GM12878 (cell line): ENCODE data around the gene PM20D2. TPM values are rescaled to one million over a fixed set of nuclear protein-coding genes. Genes with fewer than 3 reads are reported as not detected.

Experiments
- ATAC-seq: fragments of 200-7000 bp; cut with Tn5 transposase; 3 replicates; pipeline ENCODE4 v1.9.1; 2020; ENCODE audit warnings: mild to moderate bottlenecking, moderate library complexity
- BruUV-seq: library from RNA; stranded (reverse); fragments of 400-500 nt; replicated peaks from 2 replicates; lab custom pipeline; 2021; lab: Mats Ljungman, UMichigan
- CTCF ChIA-PET: fragments of 300-600 bp; sonication (Branson Sonifier 250); formaldehyde crosslinking; extraction: SDS; loops from one replicate; lab custom pipeline; 2021; ENCODE audit warnings: inconsistent platforms; lab: Yijun Ruan, JAX
- POLR2A ChIA-PET: fragments of 350-600 bp; formaldehyde crosslinking; extraction: SDS; loops from one replicate; lab custom pipeline; 2021; ENCODE audit warnings: inconsistent platforms; lab: Charles Lee
- RAD21 ChIA-PET: fragments of 300-600 bp; sonication (Branson Sonifier 250); formaldehyde crosslinking; loops from one replicate; lab custom pipeline; 2023; ENCODE audit warnings: antibody characterized with exemption; ENCODE audit not compliant: unreplicated experiment; lab: Charles Lee
- SMC1A ChIA-PET: fragments of 300-600 bp; sonication (Branson Sonifier 250); formaldehyde crosslinking; loops from one replicate; lab custom pipeline; 2023; ENCODE audit not compliant: unreplicated experiment, uncharacterized antibody; lab: Charles Lee
- DNase-seq: peaks from one replicate; pipeline ENCODE4 v3.0.0-alpha.2; 2011; ENCODE audit warnings: low read depth, low spot score
- FAIRE-seq: peaks from 3 replicates; lab custom pipeline; 2011; peaks lifted over from hg19 to GRCh38; lab: Jason Lieb, UNC
- H2AFZ ChIP-seq: 2 replicates; pipeline ENCODE4 v1.6.0; 2011; ENCODE audit warnings: low read depth, low read length, control low read depth; ENCODE audit not compliant: control insufficient read depth
- H3K27ac ChIP-seq: 2 replicates; pipeline ENCODE4 v1.5.1; 2011; ENCODE audit warnings: control low read depth; ENCODE audit not compliant: control insufficient read depth, insufficient read depth
- H3K27me3 ChIP-seq, 2 experiments: replicated peaks in 1 of 2; 2 replicates each; pipeline versions ENCODE4 v1.6.0 to v1.6.1; 2011; ENCODE audit warnings: low read length in 1 of 2; ENCODE audit not compliant: control insufficient read depth in 2 of 2, insufficient read depth in 2 of 2
- H3K36me3 ChIP-seq, 2 experiments: 2 replicates each; pipeline ENCODE4 v1.5.1; 2011; ENCODE audit warnings: low read length in 1 of 2; ENCODE audit not compliant: control insufficient read depth in 2 of 2, insufficient read depth in 2 of 2
- H3K4me1 ChIP-seq: 2 replicates; pipeline ENCODE4 v1.6.1; 2011; ENCODE audit warnings: mild to moderate bottlenecking, low read length, moderate library complexity, mixed read lengths; ENCODE audit not compliant: control insufficient read depth, insufficient read depth
- H3K4me2 ChIP-seq: 2 replicates; pipeline ENCODE4 v1.6.0; 2011; ENCODE audit warnings: control low read depth; ENCODE audit not compliant: control insufficient read depth, insufficient read depth
- H3K4me3 ChIP-seq: fragments of 200-600 bp; sonication (generic); 2 replicates; pipeline ENCODE4 v1.5.1; 2016
- H3K79me2 ChIP-seq: 2 replicates; pipeline ENCODE4 v1.6.0; 2011; ENCODE audit warnings: low read length; ENCODE audit not compliant: control insufficient read depth, insufficient read depth
- H3K9ac ChIP-seq: 2 replicates; pipeline ENCODE4 v1.8.0; 2011; ENCODE audit warnings: low read length, control low read depth, mixed read lengths; ENCODE audit not compliant: control insufficient read depth, insufficient read depth
- H3K9me3 ChIP-seq: replicated peaks from 3 replicates; pipeline ENCODE4 v1.5.1; 2011; ENCODE audit warnings: mild to moderate bottlenecking, low read length; ENCODE audit not compliant: control insufficient read depth, insufficient read depth
- H4K20me1 ChIP-seq: 2 replicates; pipeline ENCODE4 v1.6.0; 2011; ENCODE audit not compliant: control insufficient read depth, insufficient read depth
- EGR1 ChIP-seq, 2 experiments: IDR thresholded peaks; 1 replicate in 1 of 2; 2 replicates in 1 of 2; pipeline ENCODE4 v1.6.1; 2011 to 2012; ENCODE audit warnings: low read depth in 2 of 2, low read length in 2 of 2, borderline replicate concordance in 1 of 2, mild to moderate bottlenecking in 1 of 2, moderate library complexity in 1 of 2
- FOXK2 ChIP-seq: fragments of 450-650 bp; IDR thresholded peaks from 2 replicates; pipeline ENCODE4 v1.6.1; 2017; ENCODE audit warnings: mild to moderate bottlenecking, moderate library complexity
- KDM1A ChIP-seq: fragments of 200-600 bp; sonication (generic); IDR thresholded peaks from 2 replicates; pipeline ENCODE4 v1.6.1; 2016; ENCODE audit warnings: borderline replicate concordance
- POU2F2 ChIP-seq: IDR thresholded peaks from 3 replicates; pipeline ENCODE4 v1.6.1; 2011; ENCODE audit warnings: low read depth, mild to moderate bottlenecking, low read length, borderline replicate concordance
- SMC3 ChIP-seq: IDR thresholded peaks from 2 replicates; pipeline ENCODE4 v1.6.1; 2011; ENCODE audit warnings: low read length, improper control_type of control experiment, borderline replicate concordance
- TAF1 ChIP-seq: IDR thresholded peaks from 2 replicates; pipeline ENCODE4 v1.6.1; 2011; ENCODE audit warnings: mild to moderate bottlenecking, low read depth, low read length, borderline replicate concordance
- ZNF207 ChIP-seq: fragments of 450-650 bp; IDR thresholded peaks from 2 replicates; pipeline ENCODE4 v1.6.1; 2014; ENCODE audit warnings: antibody characterized with exemption, mild to moderate bottlenecking, borderline replicate concordance
- ZNF384 ChIP-seq: IDR thresholded peaks from 2 replicates; pipeline ENCODE4 v1.6.1; 2012; ENCODE audit warnings: low read depth, mild to moderate bottlenecking, low read length, improper control_type of control experiment, borderline replicate concordance
- WGBS: methylation state at CpG from one replicate; pipeline ENCODE4 v1.1.6; 2016; ENCODE audit warnings: low lambda C conversion rate; ENCODE audit not compliant: insufficient replicate concordance, insufficient coverage; ENCODE audit errors: missing lambda C conversion rate; 5-methylcytosine and 5-hydroxymethylcytosine counted together
- in situ Hi-C: fragments of 300-500 bp; cut with MboI; formaldehyde crosslinking; loops from 9 replicates; pipeline ENCODE4 v1.14.3; 2018; ENCODE audit warnings: mixed read lengths
- intact Hi-C: fragments of 100-400 bp; cut with micrococcal nuclease; formaldehyde crosslinking; loops from one replicate; pipeline ENCODE4 v1.14.2; 2022; ENCODE audit not compliant: unreplicated experiment
- polyA plus RNA-seq, 11 experiments: library from polyadenylated mRNA; depleted of rRNA in 4 of 11; unstranded in 6 of 11; stranded (reverse) in 5 of 11; fragments of >200 nt; fragmentation: Nextera tagmentation in 4 of 11; fragmentation: Illumina TruSeq in 1 of 11; extraction: Ambion mirVana in 4 of 11; extraction: Trizol in 1 of 11; gene quantifications; 1 replicate in 1 of 11; 2 replicates in 10 of 11; pipeline versions ENCODE4 v1.2.1 to v1.2.3, GENCODE V29; 2011 to 2016; ENCODE audit warnings: inconsistent platforms in 2 of 11, missing spikeins in 2 of 11, low read depth in 1 of 11
- total RNA-seq, 4 experiments: library from RNA; depleted of rRNA in 3 of 4; stranded (reverse); fragments of >200 nt in 3 of 4; fragmentation: Illumina TruSeq in 1 of 4; extraction: Trizol in 1 of 4; gene quantifications; 2 replicates each; pipeline versions ENCODE4 v1.2.1 to v1.2.3, GENCODE V29; 2013 to 2021
- TF ChIP-seq, protein P1 (sequence below): fragments of 450-650 bp; IDR thresholded peaks from 2 replicates; pipeline ENCODE4 v1.6.1; 2018; ENCODE audit warnings: borderline replicate concordance, mild to moderate bottlenecking; ENCODE audit not compliant: partially characterized antibody
- TF ChIP-seq, protein P2 (sequence below): fragments of 450-650 bp; IDR thresholded peaks from 2 replicates; pipeline ENCODE4 v1.6.1; 2017; ENCODE audit warnings: mild to moderate bottlenecking, moderate library complexity

Gene PM20D2
- total and polyA plus RNA-seq, 10 of the 15 experiments (the other 5 are each of a cell fraction or from before 2014, with no cell fraction given) = 7.8 to 23.6 (median 15.7) TPM

DNA sequence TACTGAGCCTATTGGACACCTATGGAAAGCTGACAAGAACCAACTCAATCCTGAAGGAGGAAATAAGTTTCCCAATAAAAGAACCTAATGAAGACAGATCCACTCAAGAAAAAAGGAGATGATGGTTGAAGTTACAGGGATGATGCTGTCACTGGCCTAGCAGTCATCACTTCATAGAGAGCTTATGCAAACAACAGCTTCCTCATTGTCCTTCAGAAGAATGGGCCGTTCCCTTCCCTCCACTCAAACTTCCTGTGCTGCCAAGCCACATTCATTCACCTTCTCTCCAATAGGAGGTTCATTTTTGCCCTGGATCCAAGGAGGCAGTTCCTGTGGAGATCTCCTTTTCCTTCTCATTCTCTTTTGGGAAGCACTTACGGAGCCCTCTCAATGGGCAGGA, 13.8 kb upstream of the PM20D2 start:
- CTCF ChIA-PET = interaction anchor here (1.0 kb wide), 1 partner anchor 150 kb away, joined by 5 read pairs; no protein-coding TSS in a partner anchor
- H3K79me2 ChIP-seq = no peaks in the 10 kb centered on the region
- TF ChIP-seq KDM1A (no peak), SMC3 (no peak), POU2F2 (no peak), TAF1 (no peak), ZNF384 (no peak)
- TF ChIP-seq, all 136 proteins: peak for 0

DNA sequence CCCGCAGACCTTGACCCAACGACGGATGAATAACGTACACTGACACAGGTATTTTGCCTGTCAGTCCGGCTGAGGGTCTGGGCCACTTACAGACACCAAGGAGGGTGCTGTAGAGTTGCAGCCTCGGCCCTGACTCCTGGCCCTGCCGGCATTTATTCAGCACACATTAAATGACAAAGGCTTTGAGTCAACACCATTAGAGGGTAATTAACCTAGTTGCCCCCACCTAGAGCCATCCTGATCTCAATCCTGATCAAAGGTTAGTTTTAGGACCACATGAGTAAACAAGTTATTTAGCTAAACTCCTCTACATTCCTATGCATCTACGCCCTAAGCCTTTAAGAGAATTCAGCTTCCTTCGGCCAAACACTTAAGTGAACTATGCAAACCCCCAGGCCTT, 11.9 kb upstream of the PM20D2 start:
- Histone ChIP-seq H3K4me1 (no peaks in the 10 kb centered on the region), H3K27me3 (no peaks in the 10 kb centered on the region; a peak in 1 of 4 replicates), H2AFZ (no peak overlapping the region), H3K4me3 (no peak overlapping the region), H3K4me2 (no peak overlapping the region), H3K9me3 (no peaks in the 10 kb centered on the region; the same call in 2 of the 3 replicates), H3K36me3 (no peaks in the 10 kb centered on the region), H3K79me2 (no peaks in the 10 kb centered on the region), H3K9ac (no peak overlapping the region), H4K20me1 (no peaks in the 10 kb centered on the region), H3K27ac (no peak overlapping the region)
- ChIA-PET RAD21 (interaction anchor here (0.5 to 1.2 kb wide), 2 partner anchors 8 to 221 kb away, joined by 3 to 4 read pairs; no protein-coding TSS in a partner anchor), SMC1A (interaction anchor here (0.9 to 1.5 kb wide), 5 partner anchors 10 to 207 kb away, joined by 3 to 5 read pairs (median 3); partner anchors contain the start of gene PM20D2), POLR2A (no interaction called here), CTCF (interaction anchor here (0.9 to 1.9 kb wide), 4 partner anchors 10 to 108 kb away, joined by 3 to 5 read pairs (median 3); no protein-coding TSS in a partner anchor)
- FAIRE-seq (no peak), ATAC-seq (no peak), DNase-seq (no peak)
- in situ Hi-C loops = no loop called here
- WGBS = 67% methylated on average over 9 of the region's 9 CpGs
- intact Hi-C loops = no loop called here
- BruUV-seq = no TSS peak
- TF ChIP-seq ZNF207 = no peak
- no peak for TF ChIP-seq KDM1A
- TF ChIP-seq EGR1 (IDR thresholded peaks at IDR 0.05; ENCODE audit: borderline replicate concordance in 1 of 2, low read depth in 2 of 2, low read length in 2 of 2) = no peak
- TF ChIP-seq, protein P1, sequence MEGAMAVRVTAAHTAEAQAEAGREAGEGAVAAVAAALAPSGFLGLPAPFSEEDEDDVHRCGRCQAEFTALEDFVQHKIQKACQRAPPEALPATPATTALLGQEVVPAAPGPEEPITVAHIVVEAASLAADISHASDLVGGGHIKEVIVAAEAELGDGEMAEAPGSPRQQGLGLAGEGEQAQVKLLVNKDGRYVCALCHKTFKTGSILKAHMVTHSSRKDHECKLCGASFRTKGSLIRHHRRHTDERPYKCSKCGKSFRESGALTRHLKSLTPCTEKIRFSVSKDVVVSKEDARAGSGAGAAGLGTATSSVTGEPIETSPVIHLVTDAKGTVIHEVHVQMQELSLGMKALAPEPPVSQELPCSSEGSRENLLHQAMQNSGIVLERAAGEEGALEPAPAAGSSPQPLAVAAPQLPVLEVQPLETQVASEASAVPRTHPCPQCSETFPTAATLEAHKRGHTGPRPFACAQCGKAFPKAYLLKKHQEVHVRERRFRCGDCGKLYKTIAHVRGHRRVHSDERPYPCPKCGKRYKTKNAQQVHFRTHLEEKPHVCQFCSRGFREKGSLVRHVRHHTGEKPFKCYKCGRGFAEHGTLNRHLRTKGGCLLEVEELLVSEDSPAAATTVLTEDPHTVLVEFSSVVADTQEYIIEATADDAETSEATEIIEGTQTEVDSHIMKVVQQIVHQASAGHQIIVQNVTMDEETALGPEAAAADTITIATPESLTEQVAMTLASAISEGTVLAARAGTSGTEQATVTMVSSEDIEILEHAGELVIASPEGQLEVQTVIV = no peak
- TF ChIP-seq FOXK2 = no peak
- TF ChIP-seq, protein P2, sequence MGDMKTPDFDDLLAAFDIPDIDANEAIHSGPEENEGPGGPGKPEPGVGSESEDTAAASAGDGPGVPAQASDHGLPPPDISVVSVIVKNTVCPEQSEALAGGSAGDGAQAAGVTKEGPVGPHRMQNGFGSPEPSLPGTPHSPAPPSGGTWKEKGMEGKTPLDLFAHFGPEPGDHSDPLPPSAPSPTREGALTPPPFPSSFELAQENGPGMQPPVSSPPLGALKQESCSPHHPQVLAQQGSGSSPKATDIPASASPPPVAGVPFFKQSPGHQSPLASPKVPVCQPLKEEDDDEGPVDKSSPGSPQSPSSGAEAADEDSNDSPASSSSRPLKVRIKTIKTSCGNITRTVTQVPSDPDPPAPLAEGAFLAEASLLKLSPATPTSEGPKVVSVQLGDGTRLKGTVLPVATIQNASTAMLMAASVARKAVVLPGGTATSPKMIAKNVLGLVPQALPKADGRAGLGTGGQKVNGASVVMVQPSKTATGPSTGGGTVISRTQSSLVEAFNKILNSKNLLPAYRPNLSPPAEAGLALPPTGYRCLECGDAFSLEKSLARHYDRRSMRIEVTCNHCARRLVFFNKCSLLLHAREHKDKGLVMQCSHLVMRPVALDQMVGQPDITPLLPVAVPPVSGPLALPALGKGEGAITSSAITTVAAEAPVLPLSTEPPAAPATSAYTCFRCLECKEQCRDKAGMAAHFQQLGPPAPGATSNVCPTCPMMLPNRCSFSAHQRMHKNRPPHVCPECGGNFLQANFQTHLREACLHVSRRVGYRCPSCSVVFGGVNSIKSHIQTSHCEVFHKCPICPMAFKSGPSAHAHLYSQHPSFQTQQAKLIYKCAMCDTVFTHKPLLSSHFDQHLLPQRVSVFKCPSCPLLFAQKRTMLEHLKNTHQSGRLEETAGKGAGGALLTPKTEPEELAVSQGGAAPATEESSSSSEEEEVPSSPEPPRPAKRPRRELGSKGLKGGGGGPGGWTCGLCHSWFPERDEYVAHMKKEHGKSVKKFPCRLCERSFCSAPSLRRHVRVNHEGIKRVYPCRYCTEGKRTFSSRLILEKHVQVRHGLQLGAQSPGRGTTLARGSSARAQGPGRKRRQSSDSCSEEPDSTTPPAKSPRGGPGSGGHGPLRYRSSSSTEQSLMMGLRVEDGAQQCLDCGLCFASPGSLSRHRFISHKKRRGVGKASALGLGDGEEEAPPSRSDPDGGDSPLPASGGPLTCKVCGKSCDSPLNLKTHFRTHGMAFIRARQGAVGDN = no peak

More for the DNA sequence above, 13.8 kb upstream of the PM20D2 start:
- Histone ChIP-seq H3K4me3 (no peak overlapping the region), H4K20me1 (no peaks in the 10 kb centered on the region), H3K4me1 (no peaks in the 10 kb centered on the region), H3K27me3 (no peaks in the 10 kb centered on the region; a peak in 1 of 4 replicates), H3K9ac (no peak overlapping the region), H3K4me2 (no peak overlapping the region), H3K27ac (no peak overlapping the region), H2AFZ (no peak overlapping the region), H3K36me3 (no peaks in the 10 kb centered on the region), H3K9me3 (no peaks in the 10 kb centered on the region; the same call in 2 of the 3 replicates)
- 46% methylated on average over 2 of the region's 2 CpGs for WGBS
- ChIA-PET RAD21 (interaction anchor here (0.5 kb wide), 1 partner anchor 68 kb away, joined by 3 read pairs; no protein-coding TSS in a partner anchor), POLR2A (no interaction called here), SMC1A (no interaction called here)
- ATAC-seq (no peak), DNase-seq (no peak), FAIRE-seq (no peak)
- in situ Hi-C loops (no loop called here), intact Hi-C loops (no loop called here)
- BruUV-seq = no TSS peak
